NCI-H460 (cell line): Measurements from ENCODE around the gene PMFBP1. TPM values are rescaled to one million over a fixed set of nuclear protein-coding genes. Genes with fewer than 3 reads are reported as not detected.

Experiments used
- DNase-seq: peaks from one replicate; pipeline ENCODE4 v3.0.0-alpha.2; 2016; ENCODE audit warnings: low read depth; ENCODE audit errors: extremely low read depth
- total RNA-seq: library from RNA; depleted of rRNA; stranded (reverse); fragments of >200 nt; shearing (Covaris generic); gene quantifications from 2 replicates; pipeline ENCODE4 v1.2.3, GENCODE V29; 2014

PMFBP1 gene
- total RNA-seq, 1 experiment from 2014 or later = 1.4 TPM

DNA sequence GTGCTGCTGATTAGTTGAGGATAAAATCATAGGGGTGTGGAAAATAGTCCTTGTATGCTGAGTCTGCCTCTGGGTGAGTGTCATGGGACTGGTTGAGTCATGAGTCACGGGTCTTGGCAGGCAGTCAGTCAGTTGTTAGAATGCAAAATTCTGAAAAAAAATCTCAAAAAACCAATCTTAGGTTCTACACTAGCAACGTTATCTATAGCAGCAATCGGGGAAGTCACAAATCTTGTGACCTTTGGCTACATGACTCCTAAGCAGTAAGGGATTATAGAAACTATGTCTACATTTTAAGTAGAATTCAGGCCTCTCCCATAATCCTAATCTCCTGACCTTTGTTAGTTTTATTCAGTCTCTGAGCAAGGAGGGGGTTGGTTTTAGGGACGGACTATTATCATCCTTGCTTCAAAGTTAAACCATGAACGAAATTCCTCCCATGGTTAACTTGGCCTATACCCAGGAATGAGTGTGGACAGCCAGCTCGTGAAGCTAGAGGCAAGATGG is 18.0 kb upstream of the PMFBP1 start:
- no peak for DNase-seq

GRCh38 chr16:72188541-72188940 is 16.6 kb upstream of the PMFBP1 start:
- no peak for DNase-seq

- DNase-seq = no peak
Observed at GRCh38 chr16:72187551-72187950, 15.6 kb upstream of the PMFBP1 start.

GRCh38 chr16:72182976-72183375 is 11.0 kb upstream of the PMFBP1 start:
- DNase-seq = no peak

GRCh38 chr16:72179204-72179970 is 7.4 kb upstream of the PMFBP1 start:
- DNase-seq = no peak

DNA sequence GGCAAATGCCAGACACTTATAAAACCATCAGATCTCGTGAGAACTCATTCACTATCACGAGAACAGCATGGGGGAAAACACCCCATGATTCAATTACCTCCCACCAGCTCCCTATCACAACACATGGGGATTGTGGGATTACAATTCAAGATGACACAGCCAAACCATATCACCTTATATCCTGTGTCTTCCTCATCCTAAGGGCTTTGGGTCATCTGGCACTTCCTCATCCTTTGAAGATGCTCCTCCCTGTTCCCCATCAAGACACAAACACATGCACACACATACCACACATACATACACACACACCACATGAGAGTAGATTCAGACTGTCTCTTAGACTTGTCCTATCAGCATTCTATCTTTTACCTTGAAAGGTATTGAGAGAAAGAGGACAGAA is 2.8 kb upstream of the PMFBP1 start:
- DNase-seq = no peak

GRCh38 chr16:72173997-72174396 is 2.0 kb upstream of the PMFBP1 start:
- DNase-seq = no peak

DNA sequence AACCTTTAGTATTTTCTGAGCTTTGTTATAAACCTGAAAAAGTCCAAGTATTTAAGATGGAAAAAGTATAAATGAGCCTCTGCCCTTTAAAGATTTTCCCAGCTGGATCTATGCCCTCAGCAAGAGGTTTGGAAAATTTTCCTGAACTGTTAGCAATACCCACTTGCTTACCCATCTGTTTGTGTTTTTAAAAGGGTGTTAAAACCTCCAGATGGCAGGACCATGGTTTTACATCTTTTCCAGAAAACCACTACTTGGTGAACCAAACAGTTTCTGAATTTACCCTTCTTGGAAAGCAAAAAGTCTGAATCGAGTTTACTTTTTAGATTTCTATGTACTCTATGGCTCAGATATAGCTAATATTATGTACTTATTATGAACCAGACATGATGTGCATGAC is 719 bp downstream of the PMFBP1 start:
- DNase-seq = no peak

GRCh38 chr16:72169708-72170107 is 2.2 kb downstream of the PMFBP1 start:
- no peak for DNase-seq

- no peak for DNase-seq
Observed at GRCh38 chr16:72168365-72168764, 3.6 kb downstream of the PMFBP1 start.

DNA sequence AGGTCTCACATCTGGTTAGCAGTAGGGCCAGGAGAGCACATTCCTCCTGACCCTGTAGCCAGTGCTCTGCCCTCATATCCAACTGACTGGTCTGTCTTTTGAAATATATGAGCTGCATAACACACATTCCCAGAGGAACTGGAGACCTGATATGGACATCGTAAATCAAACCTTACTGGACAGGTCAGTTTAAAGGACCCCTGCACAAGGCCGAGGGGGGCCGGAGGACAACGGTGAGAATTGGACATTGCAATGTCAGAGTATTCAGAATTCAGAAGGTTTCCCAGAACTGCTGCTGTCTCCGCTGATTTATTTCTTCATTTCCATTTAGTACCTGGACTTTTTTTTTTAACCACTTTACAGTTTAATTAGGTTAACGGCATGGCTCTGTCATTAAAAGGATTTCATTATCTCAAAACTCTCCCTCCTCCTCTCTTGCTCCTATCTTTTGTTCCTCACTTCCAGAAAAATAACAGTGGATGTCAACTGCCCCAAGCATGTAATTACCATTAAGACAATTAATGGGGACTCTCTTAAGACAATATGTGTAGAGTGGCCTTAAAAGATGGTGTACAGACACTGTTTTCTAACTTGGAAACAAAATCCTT is 4.9 kb downstream of the PMFBP1 start:
- DNase-seq = no peak

- DNase-seq = no peak
Observed at GRCh38 chr16:72166151-72166550, 5.8 kb downstream of the PMFBP1 start.

- no peak for DNase-seq
Observed at GRCh38 chr16:72164691-72165090, 7.3 kb downstream of the PMFBP1 start.

GRCh38 chr16:72162105-72162692 is 9.8 kb downstream of the PMFBP1 start:
- DNase-seq = no peak

GRCh38 chr16:72159801-72160200 is 12.2 kb downstream of the PMFBP1 start:
- no peak for DNase-seq

DNA sequence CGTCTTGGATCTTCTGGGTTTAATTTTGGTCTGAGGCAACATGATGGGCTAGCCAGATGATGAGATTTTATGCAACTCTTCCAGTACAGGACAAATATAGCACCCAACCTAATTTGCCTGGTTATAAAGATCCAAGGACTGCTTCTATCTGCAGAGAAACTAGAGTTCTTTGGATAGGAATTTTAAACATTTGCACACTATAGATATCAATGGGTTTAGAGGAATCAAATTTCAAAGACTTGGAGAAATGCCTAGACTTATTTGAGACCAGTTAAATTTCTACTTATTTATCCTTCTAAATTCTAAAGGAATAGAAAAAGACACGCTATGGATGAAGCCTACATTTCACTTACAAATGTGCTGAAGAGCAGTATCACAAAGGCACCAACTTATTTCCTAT is 12.6 kb downstream of the PMFBP1 start:
- no peak for DNase-seq

DNA sequence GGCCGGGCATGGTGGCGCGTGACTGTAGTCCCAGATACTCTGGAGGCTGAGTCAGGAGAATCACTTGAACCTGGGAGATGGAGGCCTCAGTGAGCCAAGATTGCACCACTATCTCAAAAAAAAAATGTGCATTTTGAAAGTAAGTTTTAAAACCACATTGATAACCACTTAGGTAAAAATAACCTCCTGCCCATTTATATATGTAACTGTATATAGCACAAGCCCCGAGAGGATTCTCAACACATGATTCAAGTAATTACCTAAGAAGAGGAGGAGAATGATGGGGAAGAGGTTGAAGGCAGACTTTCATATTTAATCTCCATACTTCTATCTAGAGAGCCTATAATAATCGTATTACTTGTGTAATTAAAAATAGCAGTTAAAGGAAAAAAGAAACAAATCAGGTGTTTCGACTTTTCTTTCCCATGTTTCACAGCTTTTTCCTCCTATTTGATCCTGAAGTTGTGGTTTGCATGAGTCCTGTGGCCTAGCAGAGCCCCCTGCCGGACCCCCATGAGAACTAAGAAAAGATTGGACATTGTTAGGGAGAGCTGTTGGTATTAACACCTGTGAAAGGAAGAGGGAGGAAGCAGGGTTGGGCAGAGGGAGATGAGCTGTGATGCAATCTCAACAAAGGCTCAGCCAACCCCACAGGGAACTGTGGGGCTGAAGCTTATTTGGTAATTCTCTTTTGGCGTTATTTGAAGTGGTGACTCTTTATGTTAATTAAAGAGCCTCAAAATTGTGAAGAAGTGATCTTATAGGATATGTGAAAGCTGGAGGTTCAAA is 22.1 kb downstream of the PMFBP1 start:
- DNase-seq = no peak

DNA sequence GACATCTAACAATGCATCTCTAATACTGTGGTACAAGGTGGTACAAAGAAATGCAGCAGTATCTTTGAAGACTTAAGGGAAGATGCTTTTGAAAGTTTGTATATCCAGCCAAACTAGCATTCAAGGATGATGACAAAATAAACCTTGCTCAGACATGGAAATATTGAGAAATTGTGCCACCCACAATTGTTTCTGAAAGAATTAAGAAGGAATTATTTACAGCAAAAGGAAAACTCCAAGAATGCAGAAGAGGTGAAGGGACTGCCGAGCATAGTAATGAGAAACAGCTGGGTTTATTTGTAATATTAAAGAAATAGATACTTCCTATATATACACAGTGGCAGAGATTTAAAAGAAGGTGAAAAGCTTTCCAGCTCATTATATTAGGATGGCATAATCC is 29.5 kb downstream of the PMFBP1 start:
- DNase-seq = no peak

DNA sequence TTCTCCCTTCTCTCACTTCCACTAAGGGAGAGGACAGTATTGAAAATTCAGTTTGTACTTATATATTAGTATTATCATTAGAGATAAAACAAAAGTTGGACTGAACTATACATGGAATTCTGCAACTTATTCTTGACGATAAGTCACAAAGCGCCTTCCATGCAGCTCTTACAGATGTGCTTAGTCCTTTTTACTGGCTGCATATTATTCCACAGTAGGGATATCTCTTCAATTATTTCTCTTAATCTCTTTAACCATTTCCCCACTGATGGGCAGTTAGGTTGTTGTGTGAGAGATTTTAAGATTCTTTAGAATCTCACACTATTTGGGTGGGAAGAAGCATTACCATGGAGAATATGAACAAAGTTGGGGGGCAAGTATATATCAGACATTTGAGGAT is 32.0 kb downstream of the PMFBP1 start:
- no peak for DNase-seq

DNA sequence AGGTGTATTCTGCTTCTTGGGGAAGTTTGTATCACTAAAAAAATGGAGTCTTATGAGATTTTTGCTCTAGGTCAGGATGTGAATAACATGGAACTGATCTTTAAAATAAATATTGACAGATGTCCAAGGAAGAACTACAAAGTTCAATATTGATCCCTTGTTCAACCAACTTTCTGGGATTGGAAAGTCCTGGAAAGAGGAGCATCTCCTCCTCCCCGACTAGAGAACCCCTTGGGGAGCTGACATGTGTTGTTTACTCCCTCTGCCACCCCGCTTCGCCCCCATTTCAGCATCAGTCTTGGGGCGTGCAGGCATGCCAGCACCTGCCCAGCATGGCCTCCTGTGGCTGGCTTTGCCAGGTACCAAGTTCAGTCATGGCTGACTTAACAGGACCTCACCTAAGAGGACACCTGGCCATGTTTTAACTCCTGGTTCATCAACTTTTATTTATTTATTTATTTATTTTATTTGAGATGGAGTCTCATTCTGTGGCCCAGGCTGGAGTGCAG is 33.8 kb downstream of the PMFBP1 start:
- no peak for DNase-seq
